OCI-LY7 (cell line): ENCODE data around the gene STRC. TPM values are rescaled to one million over a fixed set of nuclear protein-coding genes. Genes with fewer than 3 reads are reported as not detected.
A peak's percentile ranks its signal among the peaks of the same experiment; 100 is the strongest.
"Not testable (repeated sequence)": the region's sequence is repeated elsewhere in the genome, so short reads cannot be mapped to it uniquely, and the experiment has no call there.

Experiments used
- Bru-seq: library from RNA; stranded (reverse); fragments of 400-500 nt; gene quantifications from one replicate; lab custom pipeline; 2021; lab: Mats Ljungman, UMichigan
- BruChase-seq, 2 experiments: library from RNA; stranded (reverse); fragments of 400-500 nt; gene quantifications; one replicate each; lab custom pipeline; 2021; lab: Mats Ljungman, UMichigan
- BruUV-seq: library from RNA; stranded (reverse); fragments of 400-500 nt; replicated peaks from 2 replicates; lab custom pipeline; 2021; lab: Mats Ljungman, UMichigan
- CTCF ChIA-PET: fragments of 300-600 bp; sonication (Branson Sonifier 250); formaldehyde crosslinking; loops from one replicate; lab custom pipeline; 2022; ENCODE audit warnings: antibody characterized with exemption; ENCODE audit not compliant: unreplicated experiment; lab: Charles Lee
- POLR2A ChIA-PET: fragments of 300-600 bp; sonication (Branson Sonifier 250); formaldehyde crosslinking; loops from one replicate; lab custom pipeline; 2022; ENCODE audit warnings: antibody characterized with exemption; lab: Charles Lee
- DNase-seq: peaks from one replicate; pipeline ENCODE4 v3.0.0-alpha.2; 2015; ENCODE audit warnings: low spot score
- H2AFZ ChIP-seq: fragments of 200-600 bp; sonication (generic), shearing (Covaris generic); 2 replicates; pipeline ENCODE4 v1.6.1; 2014; ENCODE audit warnings: mild to moderate bottlenecking, antibody characterized with exemption, low read length, moderate library complexity
- H3K27ac ChIP-seq: fragments of 200-600 bp; sonication (generic); 2 replicates; pipeline ENCODE4 v1.5.1; 2014; ENCODE audit warnings: mixed run types, low read depth, mild to moderate bottlenecking, moderate library complexity, low read length, inconsistent platforms; ENCODE audit not compliant: poor library complexity, severe bottlenecking
- H3K36me3 ChIP-seq: fragments of 200-600 bp; sonication (generic); 2 replicates; pipeline ENCODE4 v1.6.1; 2014; ENCODE audit warnings: mild to moderate bottlenecking, antibody characterized with exemption, low read length, moderate library complexity, mixed read lengths; ENCODE audit not compliant: insufficient read depth
- H3K4me1 ChIP-seq: fragments of 200-600 bp; sonication (generic); 2 replicates; pipeline ENCODE4 v1.5.1; 2014; ENCODE audit warnings: mild to moderate bottlenecking, low read length; ENCODE audit not compliant: insufficient read depth, poor library complexity, severe bottlenecking
- H3K4me2 ChIP-seq: fragments of 200-600 bp; sonication (generic); 2 replicates; pipeline ENCODE4 v1.6.1; 2014; ENCODE audit warnings: mild to moderate bottlenecking, low read length
- H3K4me3 ChIP-seq: fragments of 200-600 bp; sonication (generic); 2 replicates; pipeline ENCODE4 v1.5.1; 2014; ENCODE audit warnings: mild to moderate bottlenecking, low read depth, low read length; ENCODE audit not compliant: poor library complexity, severe bottlenecking
- H3K79me2 ChIP-seq: fragments of 200-600 bp; sonication (generic); 2 replicates; pipeline ENCODE4 v1.6.1; 2016; ENCODE audit warnings: low read depth, mild to moderate bottlenecking, low read length, moderate library complexity, mixed read lengths; ENCODE audit not compliant: insufficient read depth
- H3K9me2 ChIP-seq: fragments of 200-600 bp; sonication (generic); 2 replicates; pipeline ENCODE4 v1.6.1; 2016; ENCODE audit warnings: mild to moderate bottlenecking, low read length, mixed read lengths; ENCODE audit not compliant: insufficient read depth
- H3K9me3 ChIP-seq: fragments of 200-600 bp; sonication (generic); 2 replicates; pipeline ENCODE4 v1.6.1; 2014; ENCODE audit warnings: mild to moderate bottlenecking, mixed run types, low read length, mixed read lengths
- H4K20me1 ChIP-seq: fragments of 200-600 bp; sonication (generic); 2 replicates; pipeline ENCODE4 v1.6.1; 2014; ENCODE audit warnings: mild to moderate bottlenecking, antibody characterized with exemption, low read length, moderate library complexity, mixed read lengths; ENCODE audit not compliant: insufficient read depth
- intact Hi-C: fragments of 100-400 bp; cut with micrococcal nuclease; formaldehyde crosslinking; loops from one replicate; pipeline ENCODE4 v1.10.0; 2022; ENCODE audit not compliant: unreplicated experiment
- long read RNA-seq: library from polyadenylated mRNA; stranded (forward); transcript quantifications from one replicate; pipeline ENCODE4 v2.0.0, GENCODE V29; 2022
- total RNA-seq, 2 experiments: library from RNA; depleted of rRNA in 1 of 2; stranded (reverse); fragments of >200 nt in 1 of 2; shearing (Covaris generic) in 1 of 2; gene quantifications; 2 replicates each; pipeline ENCODE4 v1.2.3, GENCODE V29; 2014 to 2022

STRC gene
- total RNA-seq (2014; rRNA removed; shearing (Covaris generic)) (1.8 and 2.1 TPM in 2 replicates), total RNA-seq (2022) (1.5 and 1.8 TPM in 2 replicates), Bru-seq, nascent RNA (percentile 12 among the genes with signal in this experiment), BruChase-seq, experiment 1, labeled RNA remaining after a 6-hour chase (percentile 23 among the genes with signal in this experiment), BruChase-seq, experiment 2, labeled RNA remaining after a 2-hour chase (percentile 19 among the genes with signal in this experiment)
- long read RNA-seq, result 0 reads

DNA sequence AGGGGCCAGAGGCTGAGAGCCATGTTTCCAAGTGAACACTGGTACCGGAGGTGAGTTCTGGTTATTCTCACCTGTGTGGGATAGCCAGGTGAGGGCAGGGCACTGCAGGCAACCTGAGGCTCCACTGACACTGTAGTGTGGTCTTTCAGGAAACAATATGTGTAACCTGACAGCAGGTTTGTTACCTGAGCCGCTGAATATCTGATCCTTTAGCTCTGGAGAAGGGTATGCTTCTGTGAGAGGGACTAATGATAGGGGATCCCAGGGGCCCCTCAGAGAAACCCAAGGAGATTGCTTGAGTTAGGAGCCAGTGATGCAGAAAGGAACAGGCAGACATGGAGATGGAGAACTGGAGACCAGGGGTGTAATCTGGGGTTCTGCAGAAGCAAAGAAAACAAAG is at the start of gene STRC:
Gene STRC (minus strand): TSS at position 101 of the 400 bp plus-strand sequence. CDS start 78 bp downstream, at position 23.
- DNase-seq, H3K9me3 ChIP-seq, H2AFZ ChIP-seq, H3K79me2 ChIP-seq, H3K4me3 ChIP-seq, H3K27ac ChIP-seq, H3K9me2 ChIP-seq, H4K20me1 ChIP-seq, H3K4me1 ChIP-seq, CTCF ChIA-PET, H3K36me3 ChIP-seq, H3K4me2 ChIP-seq, POLR2A ChIA-PET, intact Hi-C loops, BruUV-seq: not testable (repeated sequence)

GRCh38 chr15:43666177-43666576 is 47.6 kb upstream of the STRC start:
- H3K36me3 ChIP-seq, H3K4me3 ChIP-seq, H2AFZ ChIP-seq, BruUV-seq, H3K27ac ChIP-seq, H3K79me2 ChIP-seq, H3K4me2 ChIP-seq, H3K9me3 ChIP-seq, H4K20me1 ChIP-seq, POLR2A ChIA-PET, intact Hi-C loops, H3K9me2 ChIP-seq, H3K4me1 ChIP-seq, DNase-seq, CTCF ChIA-PET: not testable (repeated sequence)

- intact Hi-C loops, H3K27ac ChIP-seq, CTCF ChIA-PET, H3K79me2 ChIP-seq, H4K20me1 ChIP-seq, H3K9me3 ChIP-seq, H3K4me2 ChIP-seq, DNase-seq, H2AFZ ChIP-seq, H3K36me3 ChIP-seq, H3K9me2 ChIP-seq, POLR2A ChIA-PET, H3K4me1 ChIP-seq, H3K4me3 ChIP-seq: not testable (repeated sequence)
- TSS peak; percentile 56 for BruUV-seq
Measured at GRCh38 chr15:43663333-43663732, 44.7 kb upstream of the STRC start.

DNA sequence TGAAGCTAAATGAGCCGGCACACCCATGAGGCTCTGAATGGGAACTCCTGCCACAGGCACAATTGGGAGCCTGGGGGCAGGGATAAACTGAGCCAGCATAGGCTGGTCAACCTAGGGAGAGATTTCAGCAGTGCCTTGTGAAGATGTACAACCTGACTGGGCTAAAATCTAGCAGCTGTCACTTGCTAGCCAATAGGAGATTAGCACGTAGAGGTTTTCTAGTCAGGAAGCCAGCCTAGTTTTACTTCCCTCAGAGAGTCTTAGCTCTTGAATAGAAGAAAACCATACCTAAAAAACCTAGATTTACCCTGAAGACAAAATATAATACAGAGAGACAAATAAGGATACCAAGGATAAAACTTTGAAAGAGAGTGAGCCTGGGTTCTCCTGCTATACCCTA is 43.7 kb upstream of the STRC start:
- H3K4me2 ChIP-seq, CTCF ChIA-PET, H4K20me1 ChIP-seq, H3K27ac ChIP-seq, POLR2A ChIA-PET, H2AFZ ChIP-seq, H3K9me3 ChIP-seq, H3K4me1 ChIP-seq, BruUV-seq, DNase-seq, H3K9me2 ChIP-seq, H3K36me3 ChIP-seq, H3K79me2 ChIP-seq, intact Hi-C loops, H3K4me3 ChIP-seq: not testable (repeated sequence)

DNA sequence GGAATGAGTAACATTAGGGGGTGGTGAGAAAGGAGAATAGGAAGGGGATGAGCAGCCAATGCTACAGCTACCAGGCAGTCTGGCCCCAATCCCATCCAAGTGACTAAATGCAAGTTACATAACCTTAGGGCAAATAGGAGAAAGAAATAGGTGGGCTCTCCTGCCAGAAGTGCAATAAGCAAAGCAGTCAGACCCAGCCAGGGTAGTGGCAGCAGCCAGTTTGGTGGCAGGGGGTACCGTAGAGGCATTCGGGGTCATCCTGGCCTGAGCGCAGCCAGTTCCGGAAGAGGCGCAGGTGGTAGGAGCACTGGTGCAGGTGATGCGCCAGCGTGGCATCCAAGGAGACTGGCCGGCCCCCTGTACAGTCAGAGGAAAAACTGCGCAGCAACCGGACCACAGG is 41.1 kb upstream of the STRC start:
- H3K27ac ChIP-seq, H3K4me3 ChIP-seq, H3K36me3 ChIP-seq, H2AFZ ChIP-seq, DNase-seq, H3K4me1 ChIP-seq, H3K4me2 ChIP-seq, H3K79me2 ChIP-seq, H4K20me1 ChIP-seq, H3K9me2 ChIP-seq, H3K9me3 ChIP-seq, CTCF ChIA-PET, POLR2A ChIA-PET, intact Hi-C loops, BruUV-seq: not testable (repeated sequence)

- H3K27ac ChIP-seq, intact Hi-C loops, BruUV-seq, H3K4me2 ChIP-seq, H3K9me2 ChIP-seq, H4K20me1 ChIP-seq, H3K36me3 ChIP-seq, H2AFZ ChIP-seq, POLR2A ChIA-PET, CTCF ChIA-PET, H3K79me2 ChIP-seq, DNase-seq, H3K4me3 ChIP-seq, H3K4me1 ChIP-seq, H3K9me3 ChIP-seq: not testable (repeated sequence)
Measured at GRCh38 chr15:43649430-43649926, 30.9 kb upstream of the STRC start.
